Mucosa of stomach (tissue), 1 donor: ENCODE measurements around the gene TRIM26.
"Not testable (repeated sequence)": the region's sequence is repeated elsewhere in the genome, so short reads cannot be mapped to it uniquely, and the experiment has no call there.

Source experiments
- H3K27me3 ChIP-seq: one replicate; pipeline ENCODE4 v1.7.0; 2013; ENCODE audit warnings: mild to moderate bottlenecking, low read length; ENCODE audit not compliant: control insufficient read depth, insufficient read depth
- H3K36me3 ChIP-seq: one replicate; pipeline ENCODE4 v1.7.0; 2013; ENCODE audit warnings: low read length; ENCODE audit not compliant: control insufficient read depth, insufficient read depth
- H3K4me1 ChIP-seq: one replicate; pipeline ENCODE4 v1.7.0; 2013; ENCODE audit warnings: mild to moderate bottlenecking, low read length; ENCODE audit not compliant: control insufficient read depth, insufficient read depth
- H3K4me3 ChIP-seq: one replicate; pipeline ENCODE4 v1.7.0; 2013; ENCODE audit warnings: low read length
- H3K9ac ChIP-seq: one replicate; pipeline ENCODE4 v1.7.0; 2013; ENCODE audit warnings: mild to moderate bottlenecking, low read length, moderate library complexity
- H3K9me3 ChIP-seq: one replicate; pipeline ENCODE4 v1.7.0; 2013; ENCODE audit warnings: mild to moderate bottlenecking, low read length, moderate library complexity; ENCODE audit not compliant: control insufficient read depth
- donor health status: Pancreatic carcinoma.

The TRIM26 gene

GRCh38 chr6:30227242-30227722, 14.1 kb upstream of the TRIM26 start:
- Histone ChIP-seq H3K9me3 (no peaks in the 10 kb centered on the region), H3K4me1 (no peaks in the 10 kb centered on the region), H3K27me3 (no peaks in the 10 kb centered on the region), H3K36me3 (no peaks in the 10 kb centered on the region), H3K4me3 (no peak overlapping the region), H3K9ac (no peak overlapping the region)

DNA sequence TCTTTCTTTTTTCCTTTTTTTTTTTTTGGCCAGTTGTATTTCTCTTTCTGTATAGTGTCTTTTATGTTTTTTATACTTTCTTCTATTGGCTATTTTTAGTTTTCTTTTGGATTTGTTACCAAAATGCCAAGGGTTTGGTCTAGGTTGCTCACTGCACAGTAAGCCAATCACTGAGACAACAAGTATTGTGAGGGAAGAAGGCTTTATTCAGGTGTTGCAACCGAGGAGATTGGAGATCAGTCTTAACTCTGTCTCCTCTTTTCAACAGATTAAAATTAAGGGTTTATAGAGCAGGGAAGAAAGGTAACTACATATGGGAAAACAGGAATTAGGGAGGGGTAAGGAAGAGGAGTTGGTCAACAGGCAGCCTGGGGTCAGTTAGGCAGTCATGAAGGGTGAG, 10.1 kb upstream of the TRIM26 start:
- H3K9ac ChIP-seq = no peak overlapping the region
- H3K9me3 ChIP-seq = no peaks in the 10 kb centered on the region
- H3K36me3 ChIP-seq = no peaks in the 10 kb centered on the region
- H3K4me3 ChIP-seq = no peak overlapping the region
- no peaks in the 10 kb centered on the region for H3K27me3 ChIP-seq
- no peaks in the 10 kb centered on the region for H3K4me1 ChIP-seq

- not testable (repeated sequence) for H3K9me3 ChIP-seq, H3K9ac ChIP-seq, H3K36me3 ChIP-seq
Observed at GRCh38 chr6:30221956-30222355, 8.8 kb upstream of the TRIM26 start.

GRCh38 chr6:30221395-30221794, 8.2 kb upstream of the TRIM26 start:
- H3K36me3 ChIP-seq, H3K4me1 ChIP-seq, H3K4me3 ChIP-seq, H3K27me3 ChIP-seq, H3K9ac ChIP-seq, H3K9me3 ChIP-seq: not testable (repeated sequence)

More at GRCh38 chr6:30221956-30222355, 8.8 kb upstream of the TRIM26 start:
- not testable (repeated sequence) for H3K4me1 ChIP-seq, H3K4me3 ChIP-seq, H3K27me3 ChIP-seq

GRCh38 chr6:30219244-30219643, 6.0 kb upstream of the TRIM26 start:
- no peaks in the 10 kb centered on the region for H3K36me3 ChIP-seq
- H3K4me3 ChIP-seq = no peak overlapping the region
- no peak overlapping the region for H3K9ac ChIP-seq
- no peaks in the 10 kb centered on the region for H3K4me1 ChIP-seq
- no peaks in the 10 kb centered on the region for H3K9me3 ChIP-seq
- H3K27me3 ChIP-seq = no peaks in the 10 kb centered on the region

GRCh38 chr6:30216096-30216495, 2.9 kb upstream of the TRIM26 start:
- no peak overlapping the region for H3K4me3 ChIP-seq
- H3K9ac ChIP-seq = no peak overlapping the region
- no peaks in the 10 kb centered on the region for H3K9me3 ChIP-seq
- no peaks in the 10 kb centered on the region for H3K36me3 ChIP-seq
- no peaks in the 10 kb centered on the region for H3K27me3 ChIP-seq
- peaks cover 13% of the 10 kb centered on the region for H3K4me1 ChIP-seq

- H3K4me3 ChIP-seq = peak overlapping the region; percentile 85
- no peaks in the 10 kb centered on the region for H3K36me3 ChIP-seq
- peak overlapping the region; percentile 97 for H3K9ac ChIP-seq
- H3K4me1 ChIP-seq = peaks cover 17% of the 10 kb centered on the region
- H3K27me3 ChIP-seq = no peaks in the 10 kb centered on the region
- no peaks in the 10 kb centered on the region for H3K9me3 ChIP-seq
Observed at GRCh38 chr6:30214657-30214982, 1.4 kb upstream of the TRIM26 start.

DNA sequence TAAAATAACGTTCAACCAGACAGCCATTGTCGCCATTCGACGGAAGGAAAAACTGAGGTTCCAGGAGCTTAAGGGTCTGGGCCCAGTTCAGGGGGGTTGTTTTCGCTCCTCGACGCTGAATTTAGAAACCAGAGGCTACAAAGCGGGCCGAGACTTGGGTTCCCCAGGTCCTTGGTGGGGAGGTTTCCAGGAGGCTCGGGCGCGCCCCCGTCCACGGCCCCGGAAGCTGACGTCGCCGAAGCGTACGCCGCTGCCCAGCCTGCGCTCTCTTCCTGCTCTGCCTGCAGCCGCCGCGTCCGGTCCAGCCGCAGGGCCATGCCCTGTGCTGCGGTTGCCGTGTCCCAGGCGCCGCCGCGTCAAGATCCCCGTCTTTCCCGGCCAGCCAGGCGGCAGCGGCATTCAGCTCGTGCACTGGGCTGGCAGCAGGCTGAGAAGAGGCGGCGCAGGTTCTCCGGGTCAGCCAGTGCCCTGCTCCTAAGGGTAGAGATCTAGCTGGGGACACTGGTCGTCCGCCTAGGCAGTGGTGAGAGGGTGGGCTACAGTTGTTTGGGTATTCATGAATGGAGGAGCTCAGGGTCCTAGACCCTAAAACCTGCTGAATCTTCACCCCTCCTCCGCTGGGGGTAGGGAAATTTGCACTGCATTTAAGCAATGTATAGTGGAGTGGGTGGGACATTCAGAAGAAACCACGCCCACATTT, 901 bp upstream of the TRIM26 start:
- Histone ChIP-seq H3K4me3 (peak overlapping the region; percentile 85), H3K9ac (peak overlapping the region; percentile 97), H3K9me3 (no peaks in the 10 kb centered on the region)

GRCh38 chr6:30213667-30213956, 406 bp upstream of the TRIM26 start:
- no peaks in the 10 kb centered on the region for H3K9me3 ChIP-seq
- peak overlapping the region; percentile 85 for H3K4me3 ChIP-seq
- peaks cover 18% of the 10 kb centered on the region for H3K4me1 ChIP-seq
- H3K27me3 ChIP-seq = no peaks in the 10 kb centered on the region
- no peaks in the 10 kb centered on the region for H3K36me3 ChIP-seq
- H3K9ac ChIP-seq = peak overlapping the region; percentile 97

More for the DNA sequence above, 901 bp upstream of the TRIM26 start:
- Histone ChIP-seq H3K4me1 (peaks cover 17% of the 10 kb centered on the region), H3K36me3 (no peaks in the 10 kb centered on the region), H3K27me3 (no peaks in the 10 kb centered on the region)

DNA sequence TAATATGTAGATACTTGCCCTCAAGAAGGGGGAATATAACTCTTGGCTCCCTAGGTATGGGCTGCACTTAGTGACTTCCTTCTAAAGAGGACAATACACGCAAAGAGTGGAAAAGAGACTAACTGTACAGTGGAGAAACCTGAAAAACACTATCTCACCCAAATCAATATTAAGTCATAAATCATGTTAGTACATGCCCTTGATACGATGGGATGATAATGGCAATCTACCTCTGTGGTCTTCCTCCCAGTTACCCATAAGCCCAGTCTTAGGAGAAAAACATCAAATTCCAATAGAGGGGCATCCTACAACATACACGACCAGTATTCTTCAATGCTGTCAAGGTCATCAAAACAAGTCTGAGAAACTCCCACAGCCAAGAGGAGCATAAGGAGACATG, 1.3 kb downstream of the TRIM26 start:
- peak overlapping the region; percentile 88 for H3K4me3 ChIP-seq
- no peaks in the 10 kb centered on the region for H3K9me3 ChIP-seq
- peak overlapping the region; percentile 97 for H3K9ac ChIP-seq
- H3K4me1 ChIP-seq = peaks cover 35% of the 10 kb centered on the region
- H3K27me3 ChIP-seq = no peaks in the 10 kb centered on the region
- no peaks in the 10 kb centered on the region for H3K36me3 ChIP-seq

- Histone ChIP-seq H3K4me3 (no peak overlapping the region), H3K9ac (no peak overlapping the region), H3K9me3 (no peaks in the 10 kb centered on the region), H3K4me1 (peaks cover 39% of the 10 kb centered on the region), H3K36me3 (no peaks in the 10 kb centered on the region), H3K27me3 (no peaks in the 10 kb centered on the region)
Observed at GRCh38 chr6:30211306-30211705, 1.9 kb downstream of the TRIM26 start.

GRCh38 chr6:30207619-30208295, 5.4 kb downstream of the TRIM26 start:
- Histone ChIP-seq H3K36me3 (no peaks in the 10 kb centered on the region), H3K4me1 (peaks cover 45% of the 10 kb centered on the region), H3K27me3 (no peaks in the 10 kb centered on the region), H3K9me3 (no peaks in the 10 kb centered on the region), H3K4me3 (no peak overlapping the region), H3K9ac (peak overlapping the region; percentile 10)
